ENCODE results near the gene TCTN2.

The TCTN2 gene

GRCh38 chr12:123723011-123723410 is 52.1 kb downstream of the TCTN2 start:
- no peak for FAIRE-seq
- DNase-seq (ENCODE audit: insufficient read length, low spot score): no peak
- no peak for TF ChIP-seq CTCF (IDR thresholded peaks at IDR 0.05; ENCODE audit: insufficient read depth, missing control alignments)

GRCh38 chr12:123723765-123724164 is 52.9 kb downstream of the TCTN2 start:
- no peak for TF ChIP-seq CTCF (IDR thresholded peaks at IDR 0.05; ENCODE audit: insufficient read depth, missing control alignments)
- DNase-seq (ENCODE audit: insufficient read length, low spot score) (no peak), FAIRE-seq (no peak)

- no peak for TF ChIP-seq CTCF (IDR thresholded peaks at IDR 0.05; ENCODE audit: insufficient read depth, missing control alignments)
- FAIRE-seq: no peak
- DNase-seq (ENCODE audit: insufficient read length, low spot score): no peak
Measured at GRCh38 chr12:123726244-123726643, 55.3 kb downstream of the TCTN2 start.

GRCh38 chr12:123726962-123727361 is 56.0 kb downstream of the TCTN2 start:
- no peak for DNase-seq (ENCODE audit: insufficient read length, low spot score)
- no peak for TF ChIP-seq CTCF (IDR thresholded peaks at IDR 0.05; ENCODE audit: insufficient read depth, missing control alignments)
- FAIRE-seq: no peak

- no peak for TF ChIP-seq CTCF (IDR thresholded peaks at IDR 0.05; ENCODE audit: insufficient read depth, missing control alignments)
- FAIRE-seq (no peak), DNase-seq (ENCODE audit: insufficient read length, low spot score) (no peak)
Measured at GRCh38 chr12:123727878-123728277, 57.0 kb downstream of the TCTN2 start.

- no peak for TF ChIP-seq CTCF (IDR thresholded peaks at IDR 0.05; ENCODE audit: insufficient read depth, missing control alignments)
- DNase-seq (ENCODE audit: insufficient read length, low spot score) (no peak), FAIRE-seq (no peak)
Measured at GRCh38 chr12:123731596-123731995, 60.7 kb downstream of the TCTN2 start.

- FAIRE-seq (no peak), DNase-seq (ENCODE audit: insufficient read length, low spot score) (no peak)
- no peak for TF ChIP-seq CTCF (IDR thresholded peaks at IDR 0.05; ENCODE audit: insufficient read depth, missing control alignments)
Measured at GRCh38 chr12:123732251-123732650, 61.3 kb downstream of the TCTN2 start.

Data from D721Med (cell line).